GM06990 (cell line): ENCODE measurements around the gene ABCF2.

Experiments
- DNase-seq: peaks from one replicate; pipeline ENCODE4 v3.0.0-alpha.2; 2011; ENCODE audit not compliant: insufficient read length; ENCODE audit errors: extremely low read depth
- H3K27me3 ChIP-seq: replicated peaks from 2 replicates; pipeline ENCODE4 v1.6.0; 2011; ENCODE audit warnings: low read length; ENCODE audit not compliant: control insufficient read depth, insufficient read depth
- H3K36me3 ChIP-seq: 2 replicates; pipeline ENCODE4 v1.5.1; 2011; ENCODE audit warnings: low read length; ENCODE audit not compliant: control insufficient read depth, insufficient read depth
- H3K4me3 ChIP-seq: replicated peaks from 2 replicates; pipeline ENCODE4 v1.5.1; 2011; ENCODE audit warnings: low read depth, mild to moderate bottlenecking, control low read depth, low read length
- CTCF ChIP-seq: IDR thresholded peaks from 2 replicates; pipeline ENCODE4 v1.5.1; 2011; ENCODE audit warnings: low read length, control low read depth, mild to moderate bottlenecking, inconsistent platforms; ENCODE audit not compliant: insufficient read depth, poor library complexity, severe bottlenecking

Gene ABCF2

GRCh38 chr7:151204383-151205032 is 22.5 kb downstream of the ABCF2 start:
- DNase-seq, result no peak

DNA sequence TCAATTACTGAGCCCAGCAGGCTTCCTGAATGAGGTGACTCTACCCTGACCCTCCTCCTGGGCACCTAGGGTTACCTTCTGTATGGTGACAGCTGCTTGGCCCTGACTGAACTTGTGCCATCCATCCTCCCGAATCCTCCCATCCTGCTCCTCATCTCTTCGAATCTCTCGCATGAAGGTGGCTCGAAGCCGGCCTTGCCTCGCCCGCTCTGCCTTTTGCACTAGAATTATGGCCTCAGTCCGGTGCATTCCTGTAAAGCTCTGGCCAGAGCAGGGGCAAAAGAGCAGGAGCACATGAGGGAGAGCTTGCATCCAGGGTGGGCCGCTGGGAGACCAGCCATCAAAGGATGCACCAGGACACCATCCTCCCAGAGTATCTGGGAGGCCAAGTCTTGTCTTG is 24.2 kb downstream of the ABCF2 start:
- Histone ChIP-seq H3K36me3 (no peaks in the 10 kb centered on the region), H3K27me3 (no peaks in the 10 kb centered on the region; the same call in 1 of the 2 replicates), H3K4me3 (no peak overlapping the region)
- TF ChIP-seq CTCF, result no peak
- DNase-seq, result no peak

More at GRCh38 chr7:151204383-151205032, 22.5 kb downstream of the ABCF2 start:
- TF ChIP-seq CTCF, result no peak
- no peaks in the 10 kb centered on the region for H3K36me3 ChIP-seq
- H3K27me3 ChIP-seq, result no peaks in the 10 kb centered on the region; the same call in 1 of the 2 replicates
- H3K4me3 ChIP-seq, result no peak overlapping the region

GRCh38 chr7:151201751-151202150 is 25.3 kb downstream of the ABCF2 start:
- no peak overlapping the region for H3K4me3 ChIP-seq
- peaks cover 3% of the 10 kb centered on the region; the same call in 1 of the 2 replicates for H3K27me3 ChIP-seq
- TF ChIP-seq CTCF, result no peak
- DNase-seq, result no peak
- H3K36me3 ChIP-seq, result no peaks in the 10 kb centered on the region

GRCh38 chr7:151201344-151201743 is 25.7 kb downstream of the ABCF2 start:
- H3K27me3 ChIP-seq, result peaks cover 3% of the 10 kb centered on the region; the same call in 1 of the 2 replicates
- H3K36me3 ChIP-seq, result no peaks in the 10 kb centered on the region
- no peak for TF ChIP-seq CTCF
- no peak overlapping the region for H3K4me3 ChIP-seq
- no peak for DNase-seq

GRCh38 chr7:151198945-151199848 is 27.8 kb downstream of the ABCF2 start:
- no peak for DNase-seq

More at GRCh38 chr7:151198945-151199848, 27.8 kb downstream of the ABCF2 start:
- no peak for TF ChIP-seq CTCF
- Histone ChIP-seq H3K36me3 (no peaks in the 10 kb centered on the region), H3K4me3 (no peak overlapping the region), H3K27me3 (peaks cover 4% of the 10 kb centered on the region; the same call in 1 of the 2 replicates)
